Bronchial epithelial cell (primary cell): ENCODE measurements around the gene DBR1. TPM values are rescaled to one million over a fixed set of nuclear protein-coding genes. Genes with fewer than 3 reads are reported as not detected.

Experiments
- DNase-seq: peaks from one replicate; pipeline ENCODE4 v3.0.0-alpha.2; 2010; ENCODE audit warnings: low read depth
- FAIRE-seq: peaks from 2 replicates; lab custom pipeline; 2011; peaks lifted over from hg19 to GRCh38; lab: Jason Lieb, UNC
- H3K27me3 ChIP-seq: 2 replicates; pipeline ENCODE4 v1.5.1; 2011; ENCODE audit warnings: low read length; ENCODE audit not compliant: control insufficient read depth, insufficient read depth
- H3K36me3 ChIP-seq: 2 replicates; pipeline ENCODE4 v1.5.1; 2011; ENCODE audit warnings: low read length; ENCODE audit not compliant: control insufficient read depth, insufficient read depth
- H3K4me3 ChIP-seq: 2 replicates; pipeline ENCODE4 v1.5.1; 2011; ENCODE audit warnings: mild to moderate bottlenecking, low read depth, low read length, control low read depth
- total RNA-seq: library from RNA; depleted of rRNA; stranded (reverse); fragments of >200 nt; gene quantifications from 2 replicates; pipeline ENCODE4 v1.2.1, GENCODE V29; 2014
- TF ChIP-seq, protein P1 (sequence below): IDR thresholded peaks from 2 replicates; pipeline ENCODE4 v1.5.1; 2011; ENCODE audit warnings: mild to moderate bottlenecking, moderate library complexity, low read length, control low read depth, inconsistent platforms; ENCODE audit not compliant: insufficient read depth, severe bottlenecking

Gene DBR1
- total RNA-seq, 1 donor from 2014 or later, result 17.9 TPM

DNA sequence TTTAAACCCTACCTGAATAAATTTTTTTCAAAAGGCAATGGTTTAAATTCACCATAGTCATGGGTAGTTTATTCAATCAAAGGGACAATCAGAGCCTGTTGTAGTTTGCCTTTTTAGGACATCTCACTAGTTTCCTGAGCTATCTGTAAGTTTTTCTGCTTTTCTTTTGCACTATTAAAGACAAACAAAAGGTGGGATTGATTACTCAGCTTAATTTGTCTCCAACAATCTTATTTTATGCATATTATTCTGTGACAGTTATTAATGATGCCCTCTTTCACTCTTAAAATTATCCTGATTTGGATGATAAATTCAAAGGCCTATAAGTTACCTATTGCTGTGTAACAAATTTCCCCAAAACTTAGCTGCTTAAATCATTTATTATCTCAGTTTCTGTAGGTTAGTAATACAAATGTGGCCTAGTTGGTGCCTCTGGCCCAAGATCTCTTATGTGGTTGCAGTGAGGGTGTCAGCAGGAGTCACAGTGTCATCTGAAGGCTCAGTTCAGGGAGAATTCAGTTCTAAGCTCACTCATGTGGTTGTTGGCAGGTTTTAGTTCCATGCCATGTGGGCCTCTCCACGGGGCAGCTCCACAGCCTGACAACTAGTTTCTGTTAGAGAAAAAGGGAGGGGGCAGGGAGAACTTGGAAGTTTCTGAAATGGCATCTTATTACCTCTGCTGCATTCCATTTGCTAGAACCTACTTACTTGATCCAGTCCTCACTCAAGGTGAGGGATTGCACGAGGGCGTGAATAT is 28.4 kb upstream of the DBR1 start:
- Histone ChIP-seq H3K36me3 (no peaks in the 10 kb centered on the region), H3K27me3 (no peaks in the 10 kb centered on the region), H3K4me3 (no peak overlapping the region)
- TF ChIP-seq, protein P1, sequence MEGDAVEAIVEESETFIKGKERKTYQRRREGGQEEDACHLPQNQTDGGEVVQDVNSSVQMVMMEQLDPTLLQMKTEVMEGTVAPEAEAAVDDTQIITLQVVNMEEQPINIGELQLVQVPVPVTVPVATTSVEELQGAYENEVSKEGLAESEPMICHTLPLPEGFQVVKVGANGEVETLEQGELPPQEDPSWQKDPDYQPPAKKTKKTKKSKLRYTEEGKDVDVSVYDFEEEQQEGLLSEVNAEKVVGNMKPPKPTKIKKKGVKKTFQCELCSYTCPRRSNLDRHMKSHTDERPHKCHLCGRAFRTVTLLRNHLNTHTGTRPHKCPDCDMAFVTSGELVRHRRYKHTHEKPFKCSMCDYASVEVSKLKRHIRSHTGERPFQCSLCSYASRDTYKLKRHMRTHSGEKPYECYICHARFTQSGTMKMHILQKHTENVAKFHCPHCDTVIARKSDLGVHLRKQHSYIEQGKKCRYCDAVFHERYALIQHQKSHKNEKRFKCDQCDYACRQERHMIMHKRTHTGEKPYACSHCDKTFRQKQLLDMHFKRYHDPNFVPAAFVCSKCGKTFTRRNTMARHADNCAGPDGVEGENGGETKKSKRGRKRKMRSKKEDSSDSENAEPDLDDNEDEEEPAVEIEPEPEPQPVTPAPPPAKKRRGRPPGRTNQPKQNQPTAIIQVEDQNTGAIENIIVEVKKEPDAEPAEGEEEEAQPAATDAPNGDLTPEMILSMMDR, result no peak
- FAIRE-seq (no peak), DNase-seq (no peak)

DNA sequence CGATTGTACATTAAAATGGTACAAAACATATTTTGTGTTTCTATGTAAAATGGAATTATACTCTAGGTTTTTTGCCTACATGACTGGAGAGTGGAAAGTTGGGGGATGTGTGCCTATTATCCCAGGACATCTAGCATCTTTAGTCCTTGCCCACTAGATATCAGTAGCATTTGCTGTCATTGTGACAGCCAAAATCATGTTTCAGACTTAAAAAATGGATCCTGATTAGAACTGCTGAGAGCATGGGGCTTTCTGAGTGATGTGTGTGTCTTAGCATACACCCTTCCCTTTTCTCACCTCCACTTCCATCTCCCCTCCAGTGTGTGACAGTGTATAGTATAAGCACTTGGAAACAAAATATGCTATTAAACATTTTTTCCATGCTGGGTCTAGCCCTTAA is 25.7 kb upstream of the DBR1 start:
- FAIRE-seq (no peak), DNase-seq (no peak)
- Histone ChIP-seq H3K36me3 (no peaks in the 10 kb centered on the region), H3K4me3 (no peak overlapping the region), H3K27me3 (no peaks in the 10 kb centered on the region)
- TF ChIP-seq, protein P1, result no peak

DNA sequence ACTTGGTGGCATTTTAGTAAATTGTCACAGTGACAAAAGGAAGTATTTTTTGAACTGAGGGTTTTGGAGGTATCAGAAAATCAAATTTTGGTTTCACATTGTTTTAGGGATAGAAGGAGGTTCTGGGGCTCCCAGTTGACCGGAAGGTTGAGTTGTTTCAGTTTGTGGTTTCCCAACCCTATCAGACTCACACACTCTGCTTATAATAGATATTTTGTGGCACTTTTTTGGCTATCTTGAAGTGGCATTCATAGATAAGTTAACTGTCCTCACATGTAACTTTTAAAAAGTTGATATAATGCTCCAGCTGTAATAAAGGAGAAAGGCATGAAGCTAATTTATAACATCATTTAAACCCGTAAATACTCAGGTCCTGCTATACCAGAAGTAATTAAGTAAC is 25.1 kb upstream of the DBR1 start:
- FAIRE-seq (no peak), DNase-seq (no peak)
- Histone ChIP-seq H3K27me3 (no peaks in the 10 kb centered on the region), H3K4me3 (no peak overlapping the region), H3K36me3 (no peaks in the 10 kb centered on the region)
- TF ChIP-seq, protein P1, result no peak

DNA sequence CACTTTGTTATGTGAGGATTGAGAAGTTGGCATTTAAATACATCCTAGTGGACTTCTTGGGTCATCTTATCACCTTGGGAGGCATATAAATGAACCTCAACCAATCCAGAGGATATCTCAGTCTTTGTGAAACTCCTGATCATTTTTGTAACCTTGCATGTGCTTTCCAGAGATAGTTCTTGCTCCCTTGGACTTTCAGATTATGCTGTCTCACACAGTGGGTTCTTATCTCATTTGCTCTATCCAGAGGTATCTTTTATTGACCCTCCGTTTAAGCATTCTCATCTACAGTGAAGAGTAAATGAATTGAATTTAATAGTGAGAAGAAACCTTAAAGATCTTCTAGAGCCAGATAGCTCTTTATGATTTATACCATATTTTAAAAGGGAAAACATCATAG is 22.8 kb upstream of the DBR1 start:
- TF ChIP-seq, protein P1, result no peak
- no peak for DNase-seq
- no peaks in the 10 kb centered on the region for H3K27me3 ChIP-seq
- no peak for FAIRE-seq
- H3K36me3 ChIP-seq, result no peaks in the 10 kb centered on the region
- H3K4me3 ChIP-seq, result no peak overlapping the region

DNA sequence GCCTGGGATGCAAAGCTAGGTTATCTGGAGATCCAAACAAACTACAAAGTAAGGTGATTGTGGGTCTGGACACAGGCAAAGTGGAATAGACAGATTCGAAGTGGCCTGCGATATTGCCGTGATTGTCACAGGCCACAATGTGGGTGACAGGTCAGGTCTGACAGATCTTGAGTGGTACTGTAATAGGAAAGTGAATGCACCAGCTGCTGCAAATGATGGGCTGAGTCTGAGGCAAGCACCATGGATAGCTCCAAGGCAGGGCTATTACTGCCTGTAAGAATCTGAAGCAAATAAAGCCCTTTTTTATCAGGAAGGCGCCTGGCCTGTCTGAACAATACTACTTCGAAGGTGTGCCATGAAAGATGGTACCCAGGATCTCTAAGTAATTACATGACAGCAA is 22.3 kb upstream of the DBR1 start:
- Histone ChIP-seq H3K4me3 (no peak overlapping the region), H3K36me3 (no peaks in the 10 kb centered on the region), H3K27me3 (no peaks in the 10 kb centered on the region)
- FAIRE-seq (no peak), DNase-seq (peak; percentile 29)
- TF ChIP-seq, protein P1, result no peak

DNA sequence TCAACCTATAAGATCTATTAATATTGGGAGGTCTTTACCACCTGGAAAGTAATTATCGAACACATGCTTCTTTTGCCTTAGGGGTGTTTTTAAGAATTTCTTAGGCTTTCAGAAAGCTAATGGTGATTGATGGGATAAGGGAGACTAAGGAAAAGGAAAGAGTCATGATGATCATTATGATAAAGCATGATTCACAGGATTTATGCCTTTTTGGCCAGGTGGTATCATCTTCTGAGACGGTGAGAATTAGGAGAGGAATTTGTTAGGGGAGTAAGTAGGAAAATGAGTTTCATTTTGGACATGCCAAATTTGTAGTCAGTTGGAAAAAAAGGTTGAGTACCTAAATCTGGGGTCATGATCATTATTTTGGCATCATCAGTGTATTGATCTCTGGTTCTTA is 21.3 kb upstream of the DBR1 start:
- H3K36me3 ChIP-seq, result no peaks in the 10 kb centered on the region
- no peak for FAIRE-seq
- no peaks in the 10 kb centered on the region for H3K27me3 ChIP-seq
- peak; percentile 17 for DNase-seq
- TF ChIP-seq, protein P1, result no peak
- H3K4me3 ChIP-seq, result no peak overlapping the region
